ENCODE data around the gene TAOK3.
"Not testable (repeated sequence)": the region's sequence is repeated elsewhere in the genome, so short reads cannot be mapped to it uniquely, and the experiment has no call there.

Gene TAOK3

DNA sequence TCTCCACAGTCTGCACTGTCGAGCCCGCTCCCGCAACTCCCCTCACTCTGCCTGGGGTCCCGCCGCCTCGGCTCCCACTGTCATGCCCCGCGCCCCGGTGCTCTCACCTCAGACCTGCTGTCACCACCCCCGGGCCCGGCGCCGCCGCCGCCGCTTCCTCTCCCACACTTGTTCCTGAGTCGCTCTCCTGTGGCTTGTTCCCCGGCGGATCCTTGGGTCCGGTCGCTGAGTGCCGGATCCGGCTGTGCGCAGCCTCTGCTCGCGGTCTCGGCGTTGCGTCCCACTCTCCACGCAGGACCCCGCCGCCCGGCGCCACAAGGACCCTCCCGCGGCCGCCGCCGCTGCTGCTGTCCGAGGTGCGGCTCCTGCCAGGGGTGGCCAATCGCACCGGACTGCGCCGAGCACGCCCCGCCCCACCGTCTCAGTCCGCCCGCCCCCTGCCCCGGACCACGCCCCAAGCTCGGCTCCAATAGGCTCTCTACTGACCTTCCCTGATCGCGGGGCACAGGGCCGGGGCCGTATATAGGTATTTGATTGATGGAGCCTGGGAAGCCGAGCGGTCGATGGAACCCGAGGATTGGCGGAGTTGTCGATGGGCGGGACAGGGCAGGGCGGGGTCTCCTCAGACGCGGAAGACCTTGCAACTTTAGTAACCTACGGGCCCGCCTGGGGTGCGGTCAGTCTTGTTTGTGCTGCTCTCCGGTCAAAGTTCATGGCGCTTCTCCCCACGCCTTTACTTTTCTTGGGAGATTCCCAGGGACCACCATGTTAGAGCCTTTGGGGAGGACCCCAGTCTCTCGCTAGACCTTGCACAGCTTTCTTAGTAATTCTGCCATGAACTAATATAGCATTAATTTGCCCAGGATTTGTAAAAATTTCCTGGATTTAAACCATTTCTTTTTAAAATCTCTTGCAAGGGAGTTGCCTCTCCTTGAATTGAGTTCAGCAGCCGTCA, at the start of gene TAOK3:
Gene TAOK3, minus strand, starts transcription at position 367 of the 955 bp plus-strand sequence. CDS start 117,340 bp downstream, outside the sequence.
- peak; percentile 96 for DNase-seq (ENCODE audit: low read depth)
- peak within 1 kb of the TSS; percentile 97 for H3K4me3 ChIP-seq (ENCODE audit: low read depth, low read length)
- TF ChIP-seq, protein P1, sequence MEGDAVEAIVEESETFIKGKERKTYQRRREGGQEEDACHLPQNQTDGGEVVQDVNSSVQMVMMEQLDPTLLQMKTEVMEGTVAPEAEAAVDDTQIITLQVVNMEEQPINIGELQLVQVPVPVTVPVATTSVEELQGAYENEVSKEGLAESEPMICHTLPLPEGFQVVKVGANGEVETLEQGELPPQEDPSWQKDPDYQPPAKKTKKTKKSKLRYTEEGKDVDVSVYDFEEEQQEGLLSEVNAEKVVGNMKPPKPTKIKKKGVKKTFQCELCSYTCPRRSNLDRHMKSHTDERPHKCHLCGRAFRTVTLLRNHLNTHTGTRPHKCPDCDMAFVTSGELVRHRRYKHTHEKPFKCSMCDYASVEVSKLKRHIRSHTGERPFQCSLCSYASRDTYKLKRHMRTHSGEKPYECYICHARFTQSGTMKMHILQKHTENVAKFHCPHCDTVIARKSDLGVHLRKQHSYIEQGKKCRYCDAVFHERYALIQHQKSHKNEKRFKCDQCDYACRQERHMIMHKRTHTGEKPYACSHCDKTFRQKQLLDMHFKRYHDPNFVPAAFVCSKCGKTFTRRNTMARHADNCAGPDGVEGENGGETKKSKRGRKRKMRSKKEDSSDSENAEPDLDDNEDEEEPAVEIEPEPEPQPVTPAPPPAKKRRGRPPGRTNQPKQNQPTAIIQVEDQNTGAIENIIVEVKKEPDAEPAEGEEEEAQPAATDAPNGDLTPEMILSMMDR (IDR thresholded peaks at IDR 0.05; ENCODE audit: low read depth, low read length, missing control alignments), result no peak

DNA sequence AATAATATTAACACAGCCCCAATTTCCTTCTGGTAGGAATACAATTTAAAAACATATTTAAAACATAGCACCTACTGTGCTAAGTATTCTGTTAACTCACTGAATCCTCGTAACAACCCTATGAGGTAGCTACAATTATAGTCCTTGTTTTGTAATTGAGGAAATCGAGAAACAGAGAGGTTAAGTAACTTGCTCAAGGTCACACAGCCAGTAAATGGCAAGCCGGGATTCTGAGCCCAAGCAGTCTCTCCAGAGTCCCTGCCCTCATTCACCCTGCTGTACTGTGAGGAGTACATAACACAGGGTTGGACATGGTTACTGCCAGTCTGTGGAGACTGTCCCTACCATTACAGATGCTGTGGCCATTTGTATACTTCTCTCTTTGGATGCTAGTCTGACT, 48.0 kb upstream of the TAOK3 start:
- DNase-seq (ENCODE audit: low read depth), result no peak
- TF ChIP-seq, protein P1 (IDR thresholded peaks at IDR 0.05; ENCODE audit: low read depth, low read length, missing control alignments), result no peak
- H3K4me3 ChIP-seq (ENCODE audit: low read depth, low read length), result no peak overlapping the region

DNA sequence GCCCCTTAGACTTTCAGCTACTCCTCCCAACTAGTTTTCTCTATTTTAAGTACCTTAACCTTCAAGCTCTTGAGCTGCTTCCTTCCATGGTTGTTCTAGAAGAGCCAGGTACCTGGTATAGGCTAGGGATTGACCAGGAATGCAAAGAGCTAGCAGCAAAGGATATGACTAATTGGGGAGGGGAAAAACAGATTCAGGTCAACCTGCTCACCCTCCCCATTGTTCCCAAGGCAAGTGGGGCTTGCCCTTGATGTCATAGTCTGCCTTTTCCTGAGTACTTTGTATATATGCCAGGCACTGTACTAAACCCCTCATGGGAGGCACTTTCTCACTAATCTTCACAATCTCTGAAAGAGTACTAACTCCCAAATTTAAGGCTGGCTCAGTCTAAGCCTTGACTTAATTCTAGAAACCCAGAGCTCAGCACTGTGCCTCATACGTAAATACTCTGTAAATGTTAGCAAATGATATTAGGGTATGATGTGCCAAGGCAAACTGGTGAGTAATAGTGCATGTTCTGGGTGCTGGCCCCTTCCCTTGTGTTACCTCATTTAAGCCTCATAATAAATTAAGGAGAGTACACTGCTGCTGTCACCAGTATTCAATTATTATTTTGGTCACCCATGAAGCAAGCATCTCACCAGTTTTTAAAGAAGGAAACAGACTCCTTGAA, 45.8 kb upstream of the TAOK3 start:
- H3K4me3 ChIP-seq (ENCODE audit: low read depth, low read length), result no peak overlapping the region
- DNase-seq (ENCODE audit: low read depth), result no peak
- TF ChIP-seq, protein P1 (IDR thresholded peaks at IDR 0.05; ENCODE audit: low read depth, low read length, missing control alignments), result no peak

DNA sequence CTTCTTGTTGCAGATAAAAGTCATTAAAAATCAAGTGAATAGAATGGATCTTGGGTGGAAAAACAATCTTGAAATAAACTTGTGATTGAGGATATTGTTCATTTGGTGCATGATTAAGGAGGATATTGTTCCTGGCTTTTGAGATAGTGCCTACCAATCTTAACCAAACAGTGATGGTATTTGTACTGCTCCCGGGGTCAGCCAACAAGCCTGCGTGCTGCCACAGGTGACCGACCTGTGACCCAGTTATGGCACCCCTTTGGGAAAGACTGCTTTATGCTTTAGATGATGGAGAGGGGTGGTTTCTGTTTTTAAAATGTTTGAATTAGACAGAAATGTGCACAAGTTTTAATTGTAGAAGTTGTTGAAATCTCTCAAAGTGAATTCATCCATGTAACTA, 45.2 kb upstream of the TAOK3 start:
- DNase-seq (ENCODE audit: low read depth), result no peak
- no peak overlapping the region for H3K4me3 ChIP-seq (ENCODE audit: low read depth, low read length)
- TF ChIP-seq, protein P1 (IDR thresholded peaks at IDR 0.05; ENCODE audit: low read depth, low read length, missing control alignments), result no peak

DNA sequence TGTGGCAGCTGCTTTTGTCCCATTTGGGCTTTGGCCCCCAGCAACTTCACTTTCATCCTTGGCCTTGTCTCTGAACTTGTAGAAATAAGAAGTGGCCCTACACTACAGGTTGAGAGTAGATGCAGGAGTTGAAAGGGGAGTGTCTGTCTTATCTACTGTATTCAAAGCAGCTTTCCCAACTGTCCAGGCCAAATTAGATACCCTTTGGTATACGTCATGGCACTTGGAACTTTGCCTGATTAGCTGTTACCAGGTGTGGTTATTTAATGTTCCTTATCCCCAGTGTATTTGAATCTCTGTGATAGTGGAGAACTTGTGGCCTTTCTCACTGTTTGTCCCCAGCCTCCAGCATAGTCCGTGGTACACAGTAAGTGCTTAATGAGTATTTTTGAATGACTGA, 37.1 kb upstream of the TAOK3 start:
- TF ChIP-seq, protein P1 (IDR thresholded peaks at IDR 0.05; ENCODE audit: low read depth, low read length, missing control alignments), result no peak
- no peak for DNase-seq (ENCODE audit: low read depth)
- H3K4me3 ChIP-seq (ENCODE audit: low read depth, low read length), result no peak overlapping the region

DNA sequence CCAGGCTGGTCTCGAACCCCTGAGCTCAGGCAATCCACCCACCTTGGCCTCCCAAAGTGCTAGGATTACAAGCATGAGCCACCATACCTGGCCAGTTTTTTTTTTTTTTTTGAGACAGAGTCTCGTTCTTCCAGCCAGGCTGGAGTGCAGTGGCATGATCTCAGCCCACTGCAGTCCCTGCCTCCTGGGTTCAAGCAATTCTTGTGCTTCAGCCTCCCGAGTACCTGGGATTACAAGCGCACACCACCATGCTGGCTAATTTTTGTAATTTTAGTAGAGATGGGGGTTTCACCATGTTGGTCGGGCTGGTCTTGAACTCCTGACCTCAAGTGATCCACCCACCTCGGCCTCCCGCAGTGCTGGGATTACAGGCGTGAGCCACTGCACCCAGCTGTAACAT, 35.5 kb upstream of the TAOK3 start:
- H3K4me3 ChIP-seq (ENCODE audit: low read depth, low read length); DNase-seq (ENCODE audit: low read depth): not testable (repeated sequence)

DNA sequence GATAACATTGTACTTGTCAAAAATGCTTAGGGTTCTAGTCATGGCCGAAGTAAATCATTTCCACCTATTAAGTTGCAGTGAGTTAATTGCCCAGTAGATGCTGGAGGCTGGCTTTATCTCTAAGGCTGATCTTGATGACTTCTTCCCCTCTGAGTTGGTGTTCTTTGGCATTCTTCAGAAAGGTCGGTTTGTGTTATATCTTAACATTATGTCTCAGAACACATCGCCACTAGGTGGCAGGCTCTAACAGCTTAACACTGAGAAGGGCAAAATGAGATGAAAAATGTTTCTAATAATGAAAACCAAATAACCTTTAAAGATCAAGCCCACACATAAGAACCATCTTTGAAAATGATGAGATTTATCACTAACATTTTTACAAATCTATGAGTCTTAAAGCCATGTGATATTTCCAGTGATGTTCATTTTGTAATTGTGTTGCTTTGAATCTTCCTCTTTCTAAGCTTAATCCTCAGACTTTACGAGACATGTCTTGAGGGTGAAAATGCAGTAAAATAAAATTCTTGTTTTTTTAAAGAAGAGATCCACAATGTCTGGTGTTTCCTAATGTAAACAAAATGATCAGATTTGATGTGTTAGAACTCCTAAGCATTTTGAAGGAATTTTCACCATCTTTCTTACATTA, 32.3 kb upstream of the TAOK3 start:
- H3K4me3 ChIP-seq (ENCODE audit: low read depth, low read length), result no peak overlapping the region
- no peak for DNase-seq (ENCODE audit: low read depth)
- TF ChIP-seq, protein P1 (IDR thresholded peaks at IDR 0.05; ENCODE audit: low read depth, low read length, missing control alignments), result peak; percentile 65
